GM12878 (cell line): Measurements from ENCODE around the gene CERK. TPM values are rescaled to one million over a fixed set of nuclear protein-coding genes. Genes with fewer than 3 reads are reported as not detected.

Experiments used
- BMI1 ChIP-seq: fragments of 450-650 bp; IDR thresholded peaks from 2 replicates; pipeline ENCODE4 v1.6.1; 2016; ENCODE audit warnings: mild to moderate bottlenecking, moderate library complexity, borderline replicate concordance
- EGR1 ChIP-seq, 2 experiments: IDR thresholded peaks; 1 replicate in 1 of 2; 2 replicates in 1 of 2; pipeline ENCODE4 v1.6.1; 2011 to 2012; ENCODE audit warnings: low read depth in 2 of 2, low read length in 2 of 2, borderline replicate concordance in 1 of 2, mild to moderate bottlenecking in 1 of 2, moderate library complexity in 1 of 2
- IKZF1 ChIP-seq: fragments of 450-650 bp; conservative IDR thresholded peaks from 2 replicates; pipeline ENCODE4 v1.6.1; 2017; ENCODE audit warnings: antibody characterized with exemption, mild to moderate bottlenecking
- KLF5 ChIP-seq: fragments of 450-650 bp; IDR thresholded peaks from 2 replicates; pipeline ENCODE4 v1.6.1; 2014; ENCODE audit warnings: mild to moderate bottlenecking; ENCODE audit not compliant: partially characterized antibody
- MEF2B ChIP-seq: fragments of 450-650 bp; IDR thresholded peaks from 2 replicates; pipeline ENCODE4 v1.6.1; 2018; ENCODE audit warnings: mild to moderate bottlenecking, moderate library complexity; ENCODE audit not compliant: partially characterized antibody, poor library complexity, severe bottlenecking
- NBN ChIP-seq: fragments of 450-650 bp; IDR thresholded peaks from 2 replicates; pipeline ENCODE4 v1.6.1; 2016
- PKNOX1 ChIP-seq: fragments of 450-650 bp; IDR thresholded peaks from 2 replicates; pipeline ENCODE4 v1.6.1; 2016; ENCODE audit warnings: mild to moderate bottlenecking
- RCOR1 ChIP-seq: conservative IDR thresholded peaks from 2 replicates; pipeline ENCODE4 v1.6.1; 2012; ENCODE audit warnings: low read depth, low read length, improper control_type of control experiment
- SKIL ChIP-seq: fragments of 450-650 bp; IDR thresholded peaks from 2 replicates; pipeline ENCODE4 v1.6.1; 2017; ENCODE audit warnings: mild to moderate bottlenecking, low read depth, inconsistent platforms; ENCODE audit not compliant: poor library complexity, severe bottlenecking
- SMAD1 ChIP-seq: fragments of 450-650 bp; IDR thresholded peaks from 2 replicates; pipeline ENCODE4 v1.6.1; 2018; ENCODE audit warnings: mild to moderate bottlenecking, low read depth; ENCODE audit not compliant: partially characterized antibody
- SRF ChIP-seq, 2 experiments: IDR thresholded peaks; 2 replicates each; pipeline ENCODE4 v1.6.1; 2011; ENCODE audit warnings: low read depth in 2 of 2, low read length in 2 of 2, mild to moderate bottlenecking in 1 of 2, moderate library complexity in 1 of 2
- STAT3 ChIP-seq: IDR thresholded peaks from 2 replicates; pipeline ENCODE4 v1.6.1; 2011; ENCODE audit warnings: low read depth, low read length, improper control_type of control experiment
- polyA plus RNA-seq, 11 experiments: library from polyadenylated mRNA; depleted of rRNA in 4 of 11; unstranded in 6 of 11; stranded (reverse) in 5 of 11; fragments of >200 nt; fragmentation: Nextera tagmentation in 4 of 11; fragmentation: Illumina TruSeq in 1 of 11; extraction: Ambion mirVana in 4 of 11; extraction: Trizol in 1 of 11; gene quantifications; 1 replicate in 1 of 11; 2 replicates in 10 of 11; pipeline versions ENCODE4 v1.2.1 to v1.2.3, GENCODE V29; 2011 to 2016; ENCODE audit warnings: inconsistent platforms in 2 of 11, missing spikeins in 2 of 11, low read depth in 1 of 11
- total RNA-seq, 4 experiments: library from RNA; depleted of rRNA in 3 of 4; stranded (reverse); fragments of >200 nt in 3 of 4; fragmentation: Illumina TruSeq in 1 of 4; extraction: Trizol in 1 of 4; gene quantifications; 2 replicates each; pipeline versions ENCODE4 v1.2.1 to v1.2.3, GENCODE V29; 2013 to 2021
- TF ChIP-seq, protein P1 (sequence below): IDR thresholded peaks from 2 replicates; pipeline ENCODE4 v1.6.1; 2011; ENCODE audit warnings: mild to moderate bottlenecking, low read depth, low read length, moderate library complexity; ENCODE audit not compliant: insufficient replicate concordance
- TF ChIP-seq, protein P2 (sequence below): IDR thresholded peaks from 2 replicates; pipeline ENCODE4 v1.6.1; 2012; ENCODE audit warnings: mild to moderate bottlenecking, low read depth, low read length
- TF ChIP-seq, protein P3 (sequence below): IDR thresholded peaks from 2 replicates; pipeline ENCODE4 v1.6.1; 2012; ENCODE audit warnings: low read depth, low read length, improper control_type of control experiment
- TF ChIP-seq, protein P4 (sequence below), 3 experiments: IDR thresholded peaks in 2 of 3; conservative IDR thresholded peaks in 1 of 3; 2 replicates each; pipeline ENCODE4 v1.5.1; 2011; ENCODE audit warnings: low read depth in 3 of 3, low read length in 3 of 3, mild to moderate bottlenecking in 3 of 3, control low read depth in 2 of 3, moderate library complexity in 2 of 3, inconsistent platforms in 1 of 3, mixed read lengths in 1 of 3; ENCODE audit not compliant: control insufficient read depth in 2 of 3, insufficient read depth in 1 of 3; ENCODE audit errors: extremely low read depth in 1 of 3

CERK gene
- total and polyA plus RNA-seq, 10 of the 15 experiments (the other 5 are each of a cell fraction or from before 2014, with no cell fraction given): 4.0 to 41.1 (median 30.2) TPM

DNA sequence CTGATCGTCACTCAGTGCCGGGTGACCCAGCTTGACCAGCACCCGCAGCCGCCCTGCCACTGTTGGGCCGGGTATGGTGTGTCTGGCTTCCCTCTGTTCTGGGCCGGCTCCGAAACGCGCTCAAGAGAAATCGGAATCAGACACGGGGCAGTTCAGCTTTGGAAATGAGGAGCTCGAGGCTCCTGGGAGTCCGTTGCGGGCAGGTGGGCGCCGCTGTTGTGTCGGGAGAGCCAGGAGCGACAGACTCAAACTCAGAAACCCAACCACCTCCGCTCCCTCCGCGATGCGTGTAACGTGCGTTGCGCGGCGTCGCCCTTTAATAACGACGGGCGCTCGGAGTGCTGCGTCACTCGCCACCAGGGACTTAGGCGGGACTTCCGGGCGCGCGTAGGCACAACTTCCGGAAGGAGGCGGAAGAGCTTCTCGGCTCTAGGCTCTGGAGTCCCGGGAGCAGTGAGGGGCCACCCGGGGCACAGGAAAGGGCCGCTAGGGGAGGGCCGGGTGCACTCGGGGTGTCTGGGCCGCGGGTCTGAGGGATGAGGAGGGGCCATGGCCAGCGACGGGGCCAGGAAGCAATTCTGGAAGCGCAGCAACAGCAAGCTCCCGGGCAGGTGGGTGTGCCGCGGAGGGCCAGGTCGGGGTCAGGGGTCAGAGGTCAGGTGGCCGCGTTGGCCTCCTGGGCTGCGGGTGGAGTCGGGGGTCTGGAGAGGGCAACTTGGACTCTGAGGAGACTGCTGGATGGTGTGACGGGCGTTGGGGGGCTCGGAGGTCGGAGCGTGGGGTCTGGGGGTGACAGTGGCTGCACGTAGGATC, 24.4 kb upstream of the CERK start, which contains the start of gene TBC1D22A (continued):
- peak; percentile 80 for TF ChIP-seq PKNOX1
- TF ChIP-seq STAT3: no peak
- TF ChIP-seq SKIL: no peak
- TF ChIP-seq SRF (IDR thresholded peaks at IDR 0.05; ENCODE audit: low read depth in 2 of 2, low read length in 2 of 2): peak in 1 of 2 experiments; percentile 83; a peak in 2 of 4 replicates
- no peak for TF ChIP-seq BMI1
- TF ChIP-seq, protein P1, sequence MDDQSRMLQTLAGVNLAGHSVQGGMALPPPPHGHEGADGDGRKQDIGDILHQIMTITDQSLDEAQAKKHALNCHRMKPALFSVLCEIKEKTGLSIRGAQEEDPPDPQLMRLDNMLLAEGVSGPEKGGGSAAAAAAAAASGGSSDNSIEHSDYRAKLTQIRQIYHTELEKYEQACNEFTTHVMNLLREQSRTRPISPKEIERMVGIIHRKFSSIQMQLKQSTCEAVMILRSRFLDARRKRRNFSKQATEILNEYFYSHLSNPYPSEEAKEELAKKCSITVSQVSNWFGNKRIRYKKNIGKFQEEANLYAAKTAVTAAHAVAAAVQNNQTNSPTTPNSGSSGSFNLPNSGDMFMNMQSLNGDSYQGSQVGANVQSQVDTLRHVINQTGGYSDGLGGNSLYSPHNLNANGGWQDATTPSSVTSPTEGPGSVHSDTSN: peak; percentile 31
- TF ChIP-seq RCOR1: no peak
- peak; percentile 11 to 86; a peak in 2 of 3 replicates for TF ChIP-seq EGR1 (IDR thresholded peaks at IDR 0.05; ENCODE audit: borderline replicate concordance in 1 of 2, low read depth in 2 of 2, low read length in 2 of 2)
- peak; percentile 62 for TF ChIP-seq KLF5
- TF ChIP-seq SMAD1: peak; percentile 68
- TF ChIP-seq, protein P2, sequence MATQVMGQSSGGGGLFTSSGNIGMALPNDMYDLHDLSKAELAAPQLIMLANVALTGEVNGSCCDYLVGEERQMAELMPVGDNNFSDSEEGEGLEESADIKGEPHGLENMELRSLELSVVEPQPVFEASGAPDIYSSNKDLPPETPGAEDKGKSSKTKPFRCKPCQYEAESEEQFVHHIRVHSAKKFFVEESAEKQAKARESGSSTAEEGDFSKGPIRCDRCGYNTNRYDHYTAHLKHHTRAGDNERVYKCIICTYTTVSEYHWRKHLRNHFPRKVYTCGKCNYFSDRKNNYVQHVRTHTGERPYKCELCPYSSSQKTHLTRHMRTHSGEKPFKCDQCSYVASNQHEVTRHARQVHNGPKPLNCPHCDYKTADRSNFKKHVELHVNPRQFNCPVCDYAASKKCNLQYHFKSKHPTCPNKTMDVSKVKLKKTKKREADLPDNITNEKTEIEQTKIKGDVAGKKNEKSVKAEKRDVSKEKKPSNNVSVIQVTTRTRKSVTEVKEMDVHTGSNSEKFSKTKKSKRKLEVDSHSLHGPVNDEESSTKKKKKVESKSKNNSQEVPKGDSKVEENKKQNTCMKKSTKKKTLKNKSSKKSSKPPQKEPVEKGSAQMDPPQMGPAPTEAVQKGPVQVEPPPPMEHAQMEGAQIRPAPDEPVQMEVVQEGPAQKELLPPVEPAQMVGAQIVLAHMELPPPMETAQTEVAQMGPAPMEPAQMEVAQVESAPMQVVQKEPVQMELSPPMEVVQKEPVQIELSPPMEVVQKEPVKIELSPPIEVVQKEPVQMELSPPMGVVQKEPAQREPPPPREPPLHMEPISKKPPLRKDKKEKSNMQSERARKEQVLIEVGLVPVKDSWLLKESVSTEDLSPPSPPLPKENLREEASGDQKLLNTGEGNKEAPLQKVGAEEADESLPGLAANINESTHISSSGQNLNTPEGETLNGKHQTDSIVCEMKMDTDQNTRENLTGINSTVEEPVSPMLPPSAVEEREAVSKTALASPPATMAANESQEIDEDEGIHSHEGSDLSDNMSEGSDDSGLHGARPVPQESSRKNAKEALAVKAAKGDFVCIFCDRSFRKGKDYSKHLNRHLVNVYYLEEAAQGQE: no peak
- peak; percentile 79 for TF ChIP-seq IKZF1
- TF ChIP-seq MEF2B: no peak
- TF ChIP-seq, protein P3, sequence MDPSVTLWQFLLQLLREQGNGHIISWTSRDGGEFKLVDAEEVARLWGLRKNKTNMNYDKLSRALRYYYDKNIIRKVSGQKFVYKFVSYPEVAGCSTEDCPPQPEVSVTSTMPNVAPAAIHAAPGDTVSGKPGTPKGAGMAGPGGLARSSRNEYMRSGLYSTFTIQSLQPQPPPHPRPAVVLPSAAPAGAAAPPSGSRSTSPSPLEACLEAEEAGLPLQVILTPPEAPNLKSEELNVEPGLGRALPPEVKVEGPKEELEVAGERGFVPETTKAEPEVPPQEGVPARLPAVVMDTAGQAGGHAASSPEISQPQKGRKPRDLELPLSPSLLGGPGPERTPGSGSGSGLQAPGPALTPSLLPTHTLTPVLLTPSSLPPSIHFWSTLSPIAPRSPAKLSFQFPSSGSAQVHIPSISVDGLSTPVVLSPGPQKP: peak; percentile 72
- TF ChIP-seq, protein P4, sequence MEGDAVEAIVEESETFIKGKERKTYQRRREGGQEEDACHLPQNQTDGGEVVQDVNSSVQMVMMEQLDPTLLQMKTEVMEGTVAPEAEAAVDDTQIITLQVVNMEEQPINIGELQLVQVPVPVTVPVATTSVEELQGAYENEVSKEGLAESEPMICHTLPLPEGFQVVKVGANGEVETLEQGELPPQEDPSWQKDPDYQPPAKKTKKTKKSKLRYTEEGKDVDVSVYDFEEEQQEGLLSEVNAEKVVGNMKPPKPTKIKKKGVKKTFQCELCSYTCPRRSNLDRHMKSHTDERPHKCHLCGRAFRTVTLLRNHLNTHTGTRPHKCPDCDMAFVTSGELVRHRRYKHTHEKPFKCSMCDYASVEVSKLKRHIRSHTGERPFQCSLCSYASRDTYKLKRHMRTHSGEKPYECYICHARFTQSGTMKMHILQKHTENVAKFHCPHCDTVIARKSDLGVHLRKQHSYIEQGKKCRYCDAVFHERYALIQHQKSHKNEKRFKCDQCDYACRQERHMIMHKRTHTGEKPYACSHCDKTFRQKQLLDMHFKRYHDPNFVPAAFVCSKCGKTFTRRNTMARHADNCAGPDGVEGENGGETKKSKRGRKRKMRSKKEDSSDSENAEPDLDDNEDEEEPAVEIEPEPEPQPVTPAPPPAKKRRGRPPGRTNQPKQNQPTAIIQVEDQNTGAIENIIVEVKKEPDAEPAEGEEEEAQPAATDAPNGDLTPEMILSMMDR (IDR thresholded peaks at IDR 0.05 in 2 of 3, conservative IDR thresholded peaks at IDR 0.05 in 1 of 3; ENCODE audit: control insufficient read depth in 2 of 3, extremely low read depth in 1 of 3, insufficient read depth in 1 of 3, low read depth in 3 of 3, low read length in 3 of 3): 0 out of 6 replicates have a peak, but pooled peaks of 2 of the 3 experiments have one; percentile 0 to 9
- TF ChIP-seq NBN: peak; percentile 85; the same call in 1 of the 2 replicates
